ENCODE results near the gene DLG2.

GRCh38 chr11:85347291-85347690 lies 279.9 kb downstream of the DLG2 start:
- TF ChIP-seq EZH2phosphoT487 (IDR thresholded peaks at IDR 0.05; ENCODE audit: borderline replicate concordance, low read depth, low read length) (no peak), CTCF (conservative IDR thresholded peaks at IDR 0.05; ENCODE audit: low read length) (no peak)
